Head of caudate nucleus (tissue), 42 donors: ENCODE data around the gene OR4S2.

ENCODE experiments used
- DNase-seq, 42 donors: peaks; one replicate each; pipeline versions ENCODE4 v3.0.0 to v3.0.0-alpha.2; 2020 to 2021; ENCODE audit warnings: mixed read lengths in 7 of 42
- intact Hi-C: fragments of 100-400 bp; cut with DNase I; formaldehyde crosslinking; loops from one replicate; pipeline ENCODE4 v1.15.0; 2022

OR4S2 gene, protein sequence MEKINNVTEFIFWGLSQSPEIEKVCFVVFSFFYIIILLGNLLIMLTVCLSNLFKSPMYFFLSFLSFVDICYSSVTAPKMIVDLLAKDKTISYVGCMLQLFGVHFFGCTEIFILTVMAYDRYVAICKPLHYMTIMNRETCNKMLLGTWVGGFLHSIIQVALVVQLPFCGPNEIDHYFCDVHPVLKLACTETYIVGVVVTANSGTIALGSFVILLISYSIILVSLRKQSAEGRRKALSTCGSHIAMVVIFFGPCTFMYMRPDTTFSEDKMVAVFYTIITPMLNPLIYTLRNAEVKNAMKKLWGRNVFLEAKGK

DNA sequence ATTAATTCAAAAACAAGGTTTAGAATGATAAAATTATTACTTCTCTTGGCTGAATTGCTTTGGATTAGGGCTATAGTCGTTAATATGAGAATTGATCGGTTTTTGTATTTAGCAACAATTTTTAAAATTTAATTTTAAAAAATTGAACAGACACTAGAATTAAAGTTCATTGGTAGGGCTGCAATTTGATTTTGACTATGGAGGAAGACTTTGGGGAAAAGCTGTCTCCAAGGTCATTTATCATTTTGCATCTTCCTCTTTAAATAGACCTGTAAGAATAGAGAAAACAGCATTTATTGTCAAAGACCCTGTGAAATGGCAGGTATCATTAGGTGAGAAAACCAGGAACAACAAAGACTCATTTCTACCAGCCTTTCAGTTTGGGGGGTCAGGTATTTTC is at the start of gene OR4S2:
TSS of gene OR4S2 (plus strand) at position 301 of the 400 bp plus-strand sequence. CDS start 2,577 bp downstream, outside the sequence.
- DNase-seq = no peak
- intact Hi-C loops = no loop called here

DNA sequence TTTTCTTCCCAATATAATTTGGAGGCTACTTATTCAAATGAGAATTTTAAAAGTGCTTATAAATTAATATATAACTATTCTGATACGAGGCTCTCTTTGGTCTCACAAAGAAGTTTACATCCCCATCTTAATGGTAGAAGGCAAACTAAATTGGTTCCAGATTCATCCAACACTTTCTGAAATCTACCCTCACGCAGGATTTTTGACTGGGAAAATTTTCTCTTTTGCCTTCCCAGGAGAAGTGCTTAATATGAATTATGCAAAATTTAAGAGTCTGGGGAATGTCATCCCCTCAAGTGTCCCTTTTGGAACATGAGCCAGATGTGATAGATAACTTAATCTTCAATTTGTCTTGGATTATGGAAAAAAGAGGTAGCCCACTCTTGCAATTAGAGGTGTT is 40.6 kb upstream of the OR4S2 start, which contains the start of gene OR4C11:
TSS of gene OR4C11 (minus strand) at position 101 of the 400 bp plus-strand sequence. CDS start 3,272 bp downstream, outside the sequence.
- intact Hi-C loops = no loop called here
- DNase-seq = no peak

DNA sequence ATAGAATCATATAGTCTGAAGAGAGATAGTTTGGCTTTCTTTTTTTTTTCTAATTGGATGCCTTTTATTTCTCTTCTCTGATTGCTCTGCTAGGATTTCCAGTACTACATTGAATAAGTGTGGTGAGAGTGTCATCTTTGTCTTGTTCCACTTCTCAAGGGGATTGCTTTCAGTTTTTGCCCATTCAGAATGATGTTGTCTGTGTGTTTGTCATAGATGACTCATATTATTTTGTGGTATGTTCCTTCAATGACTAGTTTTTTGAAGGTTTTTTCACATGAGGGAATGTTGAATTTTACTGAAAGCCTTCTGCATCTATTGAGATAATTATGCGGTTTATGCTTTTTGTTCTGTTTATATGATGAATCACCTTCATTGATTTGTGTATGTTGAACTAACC is 23.6 kb upstream of the OR4S2 start:
- no peak for DNase-seq
- intact Hi-C loops = no loop called here

DNA sequence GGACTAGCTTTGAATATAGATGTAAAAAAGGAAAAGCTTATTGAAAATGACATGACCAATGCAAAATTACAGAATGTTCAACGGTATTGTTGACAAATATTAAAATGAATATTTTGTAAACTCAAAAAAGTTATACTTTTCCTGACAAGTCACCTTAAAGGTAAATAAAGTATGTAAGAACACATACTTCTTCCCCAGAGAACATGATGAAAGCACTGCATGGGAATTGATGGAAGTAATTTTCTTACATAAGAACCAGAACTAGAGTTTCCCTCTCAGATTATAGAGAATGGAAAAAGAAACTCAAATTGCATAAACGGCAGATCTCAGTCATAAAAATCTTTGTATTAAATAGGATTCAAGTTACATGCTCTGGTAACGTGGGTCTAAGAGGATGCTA is 13.3 kb upstream of the OR4S2 start, which contains the start of gene OR4P4:
TSS of gene OR4P4 (plus strand) at position 301 of the 400 bp plus-strand sequence.
- no peak for DNase-seq
- intact Hi-C loops = no loop called here

DNA sequence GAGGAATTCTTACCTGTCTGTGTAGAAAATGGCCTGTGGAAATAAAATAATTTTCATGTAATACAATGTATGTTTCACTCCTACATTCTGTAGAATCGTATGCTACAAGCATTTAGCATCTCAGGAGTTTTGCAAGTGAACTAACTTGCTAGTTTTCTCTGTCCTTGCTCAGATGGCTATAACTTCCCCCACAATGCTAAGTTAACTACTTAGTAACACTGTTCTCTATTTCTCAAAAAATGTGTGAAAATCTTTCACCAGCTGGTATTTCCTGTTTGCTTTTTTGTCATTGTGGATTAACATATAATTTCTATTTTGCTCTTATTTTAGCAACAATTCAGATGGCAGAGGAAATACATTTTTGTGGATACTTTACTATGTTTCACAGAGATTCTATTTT is 4.4 kb downstream of the OR4S2 start:
- no peak for DNase-seq
- intact Hi-C loops = no loop called here

DNA sequence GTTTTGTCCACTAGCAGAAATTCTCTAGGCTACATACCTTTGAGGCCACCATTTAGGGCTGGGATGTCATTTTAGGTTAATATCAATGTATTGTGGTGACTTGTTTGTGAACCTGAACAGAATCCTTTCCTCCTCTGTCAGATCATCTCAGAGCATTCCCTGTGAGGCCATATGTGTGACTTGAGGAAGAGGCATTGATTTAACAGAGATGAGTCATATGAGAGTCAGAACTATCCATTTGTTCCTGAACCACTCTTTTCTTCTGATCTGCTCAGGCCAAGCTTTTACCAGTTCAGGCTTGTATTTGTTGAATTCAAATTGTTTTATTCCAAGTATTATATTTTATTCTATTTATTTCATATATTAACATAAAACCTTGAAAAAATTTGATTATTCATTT is 7.0 kb downstream of the OR4S2 start:
- intact Hi-C loops = no loop called here
- DNase-seq = no peak

DNA sequence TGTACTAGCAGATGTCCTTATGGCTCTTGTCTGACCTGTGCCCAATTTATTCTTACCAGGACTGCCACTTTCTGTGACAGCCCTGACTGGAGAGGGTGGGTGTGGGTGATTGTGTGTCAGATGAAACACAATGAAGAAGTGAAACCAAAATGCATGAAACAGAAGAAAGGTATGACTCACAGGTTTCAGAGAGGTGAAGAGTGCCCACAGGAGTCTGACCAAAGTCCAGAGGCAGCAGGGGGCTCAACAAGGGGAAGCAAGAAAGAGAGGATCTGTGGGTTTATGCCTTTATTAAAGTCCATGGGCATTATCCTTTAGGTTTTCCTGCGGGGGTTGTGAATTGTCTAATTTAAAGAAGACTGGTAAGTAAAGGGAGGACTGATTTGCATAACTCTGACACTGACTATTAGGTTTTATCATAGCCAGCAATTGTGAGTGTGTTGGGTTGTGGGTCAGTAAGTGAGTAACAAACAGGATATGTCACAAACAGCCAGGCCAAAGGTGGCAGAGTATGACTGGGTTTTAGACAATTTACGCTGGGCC is 10.0 kb downstream of the OR4S2 start:
- no peak for DNase-seq
- intact Hi-C loops = no loop called here

DNA sequence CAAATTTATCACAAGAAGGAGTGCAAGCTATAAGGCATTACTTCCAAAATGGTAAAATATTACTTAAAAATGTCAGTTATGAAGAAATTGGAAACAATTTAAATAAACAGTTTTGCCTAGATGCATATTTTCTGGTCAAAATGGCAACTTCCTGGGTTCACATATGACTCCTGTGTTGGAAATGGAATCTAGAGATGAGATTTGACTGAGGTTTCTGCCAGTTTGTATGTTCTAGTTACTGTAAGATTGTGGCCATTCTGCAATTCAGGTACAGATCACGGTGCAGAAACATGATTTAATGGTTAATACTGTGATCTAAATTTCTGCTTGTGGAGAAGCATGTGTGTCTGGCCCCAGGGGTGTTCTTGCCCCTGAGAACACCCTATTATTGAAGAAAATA is 10.5 kb downstream of the OR4S2 start:
- intact Hi-C loops = no loop called here
- DNase-seq = no peak

DNA sequence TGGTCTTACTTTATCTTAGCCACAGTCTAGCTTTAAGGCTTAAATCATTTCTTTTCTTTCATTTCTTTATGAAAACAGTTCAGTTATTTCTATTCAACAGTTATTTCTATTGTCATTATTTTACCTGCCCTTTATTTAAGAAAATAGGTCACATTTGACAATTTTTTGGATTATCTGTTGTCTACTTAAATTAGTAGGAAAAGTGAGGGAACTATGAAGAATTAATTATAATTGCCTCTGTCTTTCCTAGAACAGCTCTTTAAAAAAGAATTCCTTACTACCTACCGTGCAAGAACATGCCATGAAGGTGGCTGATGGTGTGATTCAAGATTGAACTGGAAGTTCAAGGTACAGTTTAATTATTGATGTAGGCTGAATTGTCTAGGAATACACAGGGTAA is 13.8 kb downstream of the OR4S2 start, which contains the start of gene OR4C6:
TSS of gene OR4C6 (plus strand) at position 301 of the 400 bp plus-strand sequence. CDS start 2,966 bp downstream, outside the sequence.
- DNase-seq = no peak
- intact Hi-C loops = no loop called here

DNA sequence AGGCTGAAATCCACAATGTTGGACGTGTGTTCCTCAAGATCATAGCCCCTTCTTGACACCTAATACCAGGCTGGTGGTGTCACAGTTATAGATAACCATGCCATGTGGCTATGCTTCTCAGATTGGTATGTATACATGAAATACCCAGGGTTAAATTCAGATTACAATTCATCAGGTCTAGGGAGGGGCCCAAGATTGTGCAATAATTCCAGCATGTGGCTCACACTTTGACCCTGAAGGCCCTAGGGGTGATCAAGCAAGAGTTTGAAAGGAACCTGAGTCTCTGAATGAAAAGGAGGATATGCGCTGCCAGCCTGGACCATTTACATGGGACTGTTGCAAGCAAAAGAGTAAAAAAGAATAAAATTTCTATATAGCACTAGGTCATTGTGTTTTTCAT is 21.2 kb downstream of the OR4S2 start:
- intact Hi-C loops = no loop called here
- DNase-seq = no peak

DNA sequence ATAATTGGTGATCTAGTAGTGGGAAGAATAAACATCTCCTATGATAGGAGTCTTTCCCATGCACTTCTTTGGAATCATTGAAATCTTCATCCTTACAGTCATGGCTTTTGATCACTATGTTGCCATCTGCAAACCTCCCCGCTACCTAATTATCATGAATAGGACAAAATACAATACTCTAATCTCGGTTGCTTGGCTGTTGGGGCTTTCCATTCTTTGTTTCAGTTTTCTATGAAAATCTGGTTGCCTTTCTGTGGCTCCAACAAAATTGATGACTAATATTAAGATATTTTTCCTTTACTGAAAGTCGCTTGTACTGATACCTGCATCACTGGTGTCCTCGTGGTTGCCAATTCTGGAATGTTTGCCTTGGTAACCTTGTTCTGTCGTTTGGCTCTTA is 25.7 kb downstream of the OR4S2 start:
- intact Hi-C loops = no loop called here

DNA sequence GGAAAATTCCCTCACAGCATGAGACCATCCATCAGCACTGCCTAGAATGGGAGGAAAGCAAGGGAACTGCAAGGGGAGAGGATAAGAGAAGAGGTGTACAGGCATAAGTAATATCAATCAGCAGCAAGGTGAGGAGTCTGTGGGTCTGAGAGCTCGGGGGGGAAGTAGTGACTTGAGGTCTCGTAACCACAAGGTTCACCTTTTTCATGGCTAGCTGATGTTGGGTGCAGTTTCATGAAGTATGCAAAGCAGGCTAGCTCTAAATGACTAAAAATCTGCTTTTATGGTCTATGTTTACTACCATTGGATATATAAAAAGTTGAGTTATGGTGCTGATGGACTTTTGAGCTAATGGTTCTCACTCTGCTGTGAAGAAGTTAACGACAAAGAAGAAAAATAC is 49.7 kb downstream of the OR4S2 start:
- DNase-seq = no peak
- intact Hi-C loops = no loop called here

More for the DNA sequence above, 25.7 kb downstream of the OR4S2 start:
- no peak for DNase-seq

DNA sequence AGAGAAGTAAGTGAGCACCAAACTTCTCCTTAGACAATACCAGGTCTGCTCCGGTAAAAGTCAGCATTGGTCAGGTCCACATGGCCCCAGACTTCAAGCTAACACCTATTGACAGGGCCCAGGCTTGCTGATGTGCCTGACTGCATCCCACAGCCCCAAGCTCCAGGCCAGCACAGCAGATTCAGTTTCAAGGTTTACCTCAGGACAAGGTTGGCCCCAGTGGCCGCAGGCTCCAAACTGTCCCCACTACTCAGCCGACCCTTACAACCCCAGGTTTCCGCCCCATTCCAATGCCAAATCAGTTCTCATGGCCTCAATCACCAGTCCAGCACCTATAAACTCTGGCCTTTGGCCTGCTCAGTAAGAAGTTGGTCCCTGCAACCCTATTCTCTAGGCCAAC is 53.3 kb downstream of the OR4S2 start:
- no peak for DNase-seq
- intact Hi-C loops = no loop called here
